Caco-2 (cell line): ENCODE data around the gene AQP12A. TPM values are rescaled to one million over a fixed set of nuclear protein-coding genes. Genes with fewer than 3 reads are reported as not detected.
"Not testable (repeated sequence)": the region's sequence is repeated elsewhere in the genome, so short reads cannot be mapped to it uniquely, and the experiment has no call there.

Source experiments
- BruUV-seq: library from RNA; stranded (reverse); fragments of 400-500 nt; replicated peaks from 2 replicates; lab custom pipeline; 2021; lab: Mats Ljungman, UMichigan
- CTCF ChIA-PET: fragments of 300-600 bp; sonication (Branson Sonifier 250); formaldehyde crosslinking; loops from one replicate; lab custom pipeline; 2022; ENCODE audit warnings: antibody characterized with exemption; lab: Charles Lee
- POLR2A ChIA-PET: fragments of 300-600 bp; sonication (Branson Sonifier 250); formaldehyde crosslinking; loops from one replicate; lab custom pipeline; 2022; ENCODE audit warnings: antibody characterized with exemption; lab: Charles Lee
- DNase-seq, 2 experiments: peaks; one replicate each; pipeline versions ENCODE4 v3.0.0 to v3.0.0-alpha.2; 2020 to 2022
- H3K27me3 ChIP-seq: replicated peaks from 2 replicates; pipeline ENCODE4 v1.6.0; 2011; ENCODE audit warnings: low read length; ENCODE audit not compliant: control insufficient read depth, insufficient read depth
- H3K36me3 ChIP-seq: 2 replicates; pipeline ENCODE4 v1.5.1; 2011; ENCODE audit warnings: low read length; ENCODE audit not compliant: control insufficient read depth, insufficient read depth
- H3K4me1 ChIP-seq: fragments of 250-450 bp; sonication (Bioruptor Pico); 2 replicates; pipeline ENCODE4 v1.5.1; 2020; ENCODE audit warnings: mild to moderate bottlenecking
- H3K4me3 ChIP-seq: 2 replicates; pipeline ENCODE4 v1.5.1; 2011; ENCODE audit warnings: low read depth, mild to moderate bottlenecking, control low read depth, low read length
- H3K9me3 ChIP-seq: fragments of 250-450 bp; sonication (Bioruptor Pico); 2 replicates; pipeline ENCODE4 v1.5.1; 2020; ENCODE audit warnings: mild to moderate bottlenecking, moderate library complexity
- H3K27ac Mint-ChIP-seq: one replicate; pipeline ENCODE4 v1.8.0; 2022; ENCODE audit warnings: mixed read lengths; ENCODE audit not compliant: unreplicated experiment
- H3K27me3 Mint-ChIP-seq: one replicate; pipeline ENCODE4 v1.8.0; 2022; ENCODE audit warnings: mixed read lengths; ENCODE audit not compliant: insufficient read depth, unreplicated experiment
- H3K36me3 Mint-ChIP-seq: one replicate; pipeline ENCODE4 v1.8.0; 2022; ENCODE audit warnings: mild to moderate bottlenecking, mixed read lengths; ENCODE audit not compliant: insufficient read depth, unreplicated experiment
- H3K4me1 Mint-ChIP-seq: one replicate; pipeline ENCODE4 v1.8.0; 2022; ENCODE audit warnings: low read depth, mixed read lengths; ENCODE audit not compliant: unreplicated experiment
- H3K4me3 Mint-ChIP-seq: one replicate; pipeline ENCODE4 v1.8.0; 2022; ENCODE audit warnings: mild to moderate bottlenecking, moderate library complexity, mixed read lengths; ENCODE audit not compliant: unreplicated experiment
- H3K9me3 Mint-ChIP-seq: one replicate; pipeline ENCODE4 v1.8.0; 2022; ENCODE audit warnings: mixed read lengths; ENCODE audit not compliant: unreplicated experiment
- intact Hi-C: fragments of 100-400 bp; cut with micrococcal nuclease; formaldehyde crosslinking; loops from one replicate; pipeline ENCODE4 v1.10.0; 2022; ENCODE audit not compliant: unreplicated experiment
- total RNA-seq: library from RNA; stranded (reverse); gene quantifications from 2 replicates; pipeline ENCODE4 v1.2.3, GENCODE V29; 2022

The AQP12A gene
- total RNA-seq, 1 experiment from 2014 or later, result not detected

GRCh38 chr2:240694304-240694703 lies 2.6 kb downstream of the AQP12A start:
- intact Hi-C loops, H3K4me1 Mint-ChIP-seq, H3K4me3 Mint-ChIP-seq, H3K4me3 ChIP-seq, H3K27me3 ChIP-seq, H3K9me3 Mint-ChIP-seq, BruUV-seq, POLR2A ChIA-PET, DNase-seq, H3K4me1 ChIP-seq, H3K36me3 ChIP-seq, H3K9me3 ChIP-seq, H3K27me3 Mint-ChIP-seq, CTCF ChIA-PET, H3K27ac Mint-ChIP-seq, H3K36me3 Mint-ChIP-seq: not testable (repeated sequence)

- DNase-seq, POLR2A ChIA-PET, H3K4me1 ChIP-seq, H3K27me3 ChIP-seq, H3K27ac Mint-ChIP-seq, H3K27me3 Mint-ChIP-seq, H3K9me3 ChIP-seq, H3K4me1 Mint-ChIP-seq, H3K9me3 Mint-ChIP-seq, H3K36me3 Mint-ChIP-seq, H3K4me3 Mint-ChIP-seq, H3K4me3 ChIP-seq, CTCF ChIA-PET, BruUV-seq, intact Hi-C loops, H3K36me3 ChIP-seq: not testable (repeated sequence)
These were observed 3.9 kb downstream of the AQP12A start for GRCh38 chr2:240695593-240695992.

GRCh38 chr2:240696469-240696868 lies 4.8 kb downstream of the AQP12A start:
- H3K9me3 ChIP-seq, H3K4me1 ChIP-seq, H3K36me3 ChIP-seq, CTCF ChIA-PET, DNase-seq, intact Hi-C loops, H3K4me3 ChIP-seq, H3K4me1 Mint-ChIP-seq, H3K4me3 Mint-ChIP-seq, H3K27me3 ChIP-seq, H3K9me3 Mint-ChIP-seq, H3K27ac Mint-ChIP-seq, H3K36me3 Mint-ChIP-seq, H3K27me3 Mint-ChIP-seq, BruUV-seq, POLR2A ChIA-PET: not testable (repeated sequence)

GRCh38 chr2:240698852-240699561 lies 7.3 kb downstream of the AQP12A start:
- BruUV-seq, POLR2A ChIA-PET, H3K4me1 Mint-ChIP-seq, CTCF ChIA-PET, H3K36me3 ChIP-seq, H3K4me3 Mint-ChIP-seq, H3K4me3 ChIP-seq, H3K4me1 ChIP-seq, H3K27me3 ChIP-seq, H3K27ac Mint-ChIP-seq, H3K36me3 Mint-ChIP-seq, H3K9me3 ChIP-seq, intact Hi-C loops, H3K9me3 Mint-ChIP-seq, H3K27me3 Mint-ChIP-seq: not testable (repeated sequence)
- DNase-seq, result peak in 1 of 2 experiments; percentile 17

- BruUV-seq, CTCF ChIA-PET, H3K9me3 ChIP-seq, H3K36me3 Mint-ChIP-seq, H3K27me3 Mint-ChIP-seq, H3K27me3 ChIP-seq, H3K4me3 ChIP-seq, H3K36me3 ChIP-seq, H3K4me1 Mint-ChIP-seq, H3K4me1 ChIP-seq, H3K27ac Mint-ChIP-seq, H3K9me3 Mint-ChIP-seq, H3K4me3 Mint-ChIP-seq, POLR2A ChIA-PET: not testable (repeated sequence)
- intact Hi-C loops, result loop anchor here (10.0 kb wide), 1 partner anchor 55 kb away; no protein-coding TSS in a partner anchor
- peak in 1 of 2 experiments; percentile 16 for DNase-seq
These were observed 8.2 kb downstream of the AQP12A start for GRCh38 chr2:240699835-240700234.

GRCh38 chr2:240700616-240701015 lies 8.9 kb downstream of the AQP12A start:
- H3K36me3 ChIP-seq, H3K36me3 Mint-ChIP-seq, H3K27me3 ChIP-seq, H3K9me3 ChIP-seq, H3K4me1 Mint-ChIP-seq, CTCF ChIA-PET, BruUV-seq, H3K27ac Mint-ChIP-seq, POLR2A ChIA-PET, H3K4me1 ChIP-seq, H3K4me3 ChIP-seq, H3K9me3 Mint-ChIP-seq, H3K27me3 Mint-ChIP-seq, H3K4me3 Mint-ChIP-seq: not testable (repeated sequence)
- intact Hi-C loops, result loop anchor here (10.0 kb wide), 1 partner anchor 56 kb away; no protein-coding TSS in a partner anchor
- DNase-seq, result peak in 1 of 2 experiments; percentile 4
